ENCODE measurements around the gene C3orf85.
"Not testable (repeated sequence)": the region's sequence is repeated elsewhere in the genome, so short reads cannot be mapped to it uniquely, and the experiment has no call there.

The C3orf85 gene

DNA sequence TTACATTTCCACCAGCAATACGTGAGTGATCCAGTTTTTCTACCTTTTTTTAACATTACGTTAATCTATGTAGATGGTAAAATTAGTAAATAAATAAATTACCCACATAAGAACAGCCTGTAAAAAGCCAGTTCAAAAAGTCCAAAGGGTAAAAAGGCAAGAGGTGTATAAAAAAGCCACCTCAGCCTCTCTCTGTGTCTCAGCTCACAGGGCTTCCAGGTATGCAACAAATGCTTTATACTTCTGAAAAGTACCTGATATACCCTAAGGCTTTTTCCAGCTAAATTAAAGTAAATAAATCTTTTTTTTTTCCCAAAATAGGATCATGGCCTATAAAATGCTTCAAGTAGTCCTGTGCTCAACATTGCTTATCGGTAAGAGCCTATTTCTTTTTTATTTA lies at the start of gene C3orf85:
C3orf85 (plus strand) TSS at position 197 of the 400 bp plus-strand sequence; CDS start at position 326, 129 bp downstream.
- no peak for DNase-seq

- no peak for DNase-seq
Measured at GRCh38 chr3:109089265-109089664, 47.3 kb upstream of the C3orf85 start.

DNA sequence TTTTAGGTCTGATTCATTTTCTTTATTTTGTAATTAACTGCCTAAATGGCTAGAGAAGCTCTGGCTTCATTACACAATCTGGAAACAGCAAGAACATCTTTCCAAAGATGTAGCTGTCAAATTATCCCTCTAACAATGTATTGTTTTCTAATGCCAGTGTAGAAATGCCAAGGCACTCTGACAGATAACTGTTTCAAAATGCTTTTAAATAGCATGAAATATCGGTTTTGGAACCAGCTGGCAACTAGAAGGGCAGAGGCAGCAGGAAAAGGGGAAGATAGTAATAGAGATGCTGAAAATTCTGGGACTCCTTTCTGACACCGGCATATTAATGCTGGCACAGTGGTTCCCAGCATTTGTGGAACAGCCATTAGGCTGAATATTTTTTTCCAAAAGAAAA lies 44.7 kb upstream of the C3orf85 start:
- no peak for DNase-seq

GRCh38 chr3:109093561-109093960 lies 43.0 kb upstream of the C3orf85 start:
- no peak for DNase-seq

GRCh38 chr3:109095166-109095565 lies 41.4 kb upstream of the C3orf85 start:
- DNase-seq: no peak

DNA sequence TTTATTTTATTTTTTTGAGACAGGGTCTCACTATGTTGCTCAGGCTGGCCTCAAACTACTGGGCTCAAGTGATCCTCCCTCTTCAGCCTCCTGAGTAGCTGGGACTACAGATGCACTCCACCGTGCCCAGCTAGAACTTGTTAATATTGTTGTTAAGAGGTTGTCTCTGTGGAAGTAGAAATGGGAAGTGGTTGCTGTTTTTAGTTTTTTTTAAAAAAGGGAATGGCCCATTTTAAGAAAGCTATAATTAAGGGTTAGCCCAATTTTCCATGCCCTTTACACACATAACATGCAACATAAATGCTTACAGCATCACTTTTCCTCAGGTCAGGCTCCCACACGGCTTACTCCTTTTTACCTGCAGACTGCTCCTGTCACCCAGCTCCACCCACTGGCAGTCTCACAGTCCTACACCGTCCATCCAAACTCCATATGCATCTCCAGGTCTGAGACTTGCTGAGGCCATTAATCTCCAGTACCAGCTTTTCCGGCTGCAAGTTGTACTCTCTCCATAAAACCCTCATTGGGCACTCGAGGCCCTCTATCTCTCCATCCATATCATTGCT lies 38.4 kb upstream of the C3orf85 start:
- no peak for DNase-seq

DNA sequence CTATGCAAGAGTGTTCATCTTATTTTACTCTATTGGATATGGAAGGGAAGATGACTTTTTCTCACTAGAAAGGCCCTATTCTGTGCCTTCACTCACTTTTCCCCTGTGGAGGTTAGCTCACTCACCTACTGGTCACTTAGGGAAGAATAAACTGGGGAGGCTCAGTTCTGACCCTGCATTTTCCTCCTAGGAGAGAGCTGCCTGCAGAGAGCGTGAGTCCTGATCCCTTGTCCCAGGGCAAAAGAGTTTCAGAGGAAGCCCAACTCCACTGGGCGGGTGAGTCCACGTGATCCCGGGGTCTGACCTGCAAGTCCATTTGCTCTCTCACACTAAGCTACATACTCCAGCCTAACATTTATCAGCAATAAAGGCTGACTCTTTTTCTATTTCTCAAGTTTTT lies 26.9 kb upstream of the C3orf85 start:
- no peak for DNase-seq

DNA sequence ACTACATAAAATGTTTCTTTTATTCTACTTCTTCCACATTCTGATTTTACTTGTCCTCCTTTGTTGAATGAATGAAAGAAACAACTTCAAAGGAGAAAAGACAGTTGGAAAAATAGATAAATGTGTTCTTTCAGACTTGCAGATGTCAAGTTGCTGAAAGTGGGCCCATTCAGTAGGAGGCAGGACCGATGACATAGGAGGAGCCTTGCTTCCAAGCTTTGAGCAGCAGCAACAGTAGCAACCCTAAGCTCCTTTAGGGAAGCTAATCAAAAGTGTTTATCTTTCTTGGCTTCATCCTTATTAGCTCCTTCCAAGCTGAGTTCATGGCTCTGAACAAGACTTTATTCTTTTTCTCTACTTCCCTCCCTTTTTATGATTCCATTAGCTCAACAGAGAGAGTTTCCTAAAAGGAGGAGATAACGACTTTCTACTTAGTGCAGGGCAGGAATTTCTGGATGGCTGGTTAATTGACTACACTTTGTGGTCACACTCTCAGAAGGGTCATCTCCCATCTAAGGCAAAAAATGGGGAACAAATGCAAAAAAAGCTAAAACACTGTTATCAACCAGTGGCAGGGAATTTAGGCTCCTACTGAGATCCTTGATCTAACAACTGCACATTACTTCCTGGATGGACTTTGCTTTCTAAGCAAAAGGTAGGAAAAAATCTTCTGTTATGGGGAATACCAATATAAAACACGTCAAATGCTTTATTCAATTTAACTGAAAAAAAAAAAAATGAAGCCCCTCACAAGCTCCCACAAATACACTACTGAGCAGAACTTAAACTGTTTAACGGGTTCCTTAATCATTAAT lies 23.4 kb upstream of the C3orf85 start:
- no peak for DNase-seq

DNA sequence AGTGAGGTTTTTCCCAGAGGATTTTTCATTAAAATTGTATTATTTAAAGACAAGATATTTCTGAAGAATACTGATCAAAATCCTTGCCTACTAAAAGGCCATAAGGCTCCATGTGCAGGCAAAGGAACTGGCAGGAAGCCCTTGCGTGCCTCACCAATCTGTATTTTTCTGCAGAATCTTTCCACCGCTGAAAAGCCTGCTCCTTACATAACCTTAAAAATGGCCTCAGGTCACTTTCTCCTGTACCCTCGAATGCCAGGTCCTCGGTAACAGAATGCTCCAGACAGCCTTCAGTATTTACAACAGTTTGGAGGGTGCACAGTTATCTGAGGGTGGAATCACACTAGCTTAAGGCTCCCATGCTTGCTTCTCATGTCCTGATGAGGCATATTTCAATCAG lies 21.8 kb upstream of the C3orf85 start:
- no peak for DNase-seq

DNA sequence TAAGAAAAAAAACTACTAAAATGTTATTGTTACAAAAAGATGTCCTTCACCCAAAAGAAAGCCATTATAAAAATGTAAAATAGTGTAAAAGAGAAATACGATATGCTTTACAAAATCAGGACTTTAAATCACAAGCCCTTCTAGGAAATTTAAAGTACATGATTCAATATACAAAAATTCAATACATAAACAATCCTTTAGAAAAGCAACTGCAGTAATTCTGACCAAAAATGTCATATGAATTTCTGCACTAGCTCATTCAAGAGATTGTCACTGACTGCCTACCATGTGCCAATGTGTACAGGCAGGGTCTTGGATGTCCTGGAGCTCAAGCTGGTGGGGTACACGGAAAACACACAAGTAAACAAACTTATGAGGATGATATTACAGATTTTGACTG lies 21.1 kb upstream of the C3orf85 start:
- DNase-seq: no peak

- DNase-seq: no peak
Measured at GRCh38 chr3:109116031-109116430, 20.5 kb upstream of the C3orf85 start.

- no peak for DNase-seq
Measured at GRCh38 chr3:109117939-109118338, 18.6 kb upstream of the C3orf85 start, which contains the start of gene MORC1. TSS of gene MORC1 (minus strand) at chr3:109118134. CDS start at chr3:109118059, 75 bp downstream.

DNA sequence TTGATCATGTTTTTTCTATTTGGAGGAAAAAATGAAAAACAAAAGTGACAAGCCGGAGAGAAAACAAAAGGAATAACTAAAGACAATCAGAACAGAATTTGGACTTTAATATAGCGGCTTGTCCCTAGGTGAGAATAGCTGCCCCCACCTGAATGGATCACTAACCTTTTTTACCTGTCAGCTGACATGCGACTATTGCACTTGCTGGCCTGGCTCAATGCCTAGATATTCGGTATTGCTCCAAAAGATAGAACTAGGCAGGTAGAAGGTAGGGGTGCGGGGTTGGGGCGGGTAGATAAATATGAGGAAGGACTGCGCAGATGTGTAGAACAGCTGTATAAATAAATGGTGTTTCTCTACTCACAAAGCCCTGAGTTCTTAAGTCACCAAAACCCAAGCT lies 17.9 kb upstream of the C3orf85 start:
- no peak for DNase-seq

- DNase-seq: no peak
Measured at GRCh38 chr3:109122690-109123089, 13.8 kb upstream of the C3orf85 start.

DNA sequence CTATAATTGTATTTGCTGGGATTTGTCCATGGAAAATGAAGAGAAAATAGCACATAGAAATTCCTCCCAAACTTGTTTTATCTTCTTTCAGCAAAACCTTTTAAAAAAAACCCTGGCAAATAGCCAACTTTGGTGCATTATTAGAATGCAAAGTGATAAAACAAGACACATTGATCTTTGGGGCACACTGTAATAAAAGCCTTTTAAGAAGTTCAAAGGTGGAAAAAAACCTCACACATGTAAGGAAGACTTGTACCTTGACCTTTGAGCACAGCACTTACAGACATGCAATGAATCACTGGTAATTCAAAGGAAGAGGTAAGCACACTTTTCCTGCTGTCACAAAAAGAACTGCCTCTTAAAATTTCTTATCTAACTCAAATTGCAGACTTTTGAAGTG lies 10.6 kb upstream of the C3orf85 start:
- DNase-seq: no peak

GRCh38 chr3:109127553-109127952 lies 9.0 kb upstream of the C3orf85 start:
- no peak for DNase-seq

DNA sequence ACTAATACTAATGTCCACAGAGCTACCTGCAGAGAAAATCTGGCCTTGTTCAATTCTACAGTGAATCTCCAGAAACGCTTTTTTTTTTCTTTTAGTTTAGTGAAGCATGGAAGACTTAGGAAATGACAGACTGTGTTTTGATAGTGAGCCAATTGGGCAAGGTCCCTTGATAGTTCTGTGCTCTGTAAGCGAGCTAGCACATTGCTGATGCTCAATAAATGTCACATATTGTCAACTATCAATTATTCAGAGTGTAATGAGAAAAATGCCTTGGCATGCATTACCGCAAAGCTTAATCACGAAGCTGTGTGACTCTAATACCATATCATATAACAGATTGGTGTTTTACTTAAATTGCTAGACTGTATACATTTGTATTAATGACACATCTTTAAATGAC lies 5.2 kb upstream of the C3orf85 start:
- no peak for DNase-seq

DNA sequence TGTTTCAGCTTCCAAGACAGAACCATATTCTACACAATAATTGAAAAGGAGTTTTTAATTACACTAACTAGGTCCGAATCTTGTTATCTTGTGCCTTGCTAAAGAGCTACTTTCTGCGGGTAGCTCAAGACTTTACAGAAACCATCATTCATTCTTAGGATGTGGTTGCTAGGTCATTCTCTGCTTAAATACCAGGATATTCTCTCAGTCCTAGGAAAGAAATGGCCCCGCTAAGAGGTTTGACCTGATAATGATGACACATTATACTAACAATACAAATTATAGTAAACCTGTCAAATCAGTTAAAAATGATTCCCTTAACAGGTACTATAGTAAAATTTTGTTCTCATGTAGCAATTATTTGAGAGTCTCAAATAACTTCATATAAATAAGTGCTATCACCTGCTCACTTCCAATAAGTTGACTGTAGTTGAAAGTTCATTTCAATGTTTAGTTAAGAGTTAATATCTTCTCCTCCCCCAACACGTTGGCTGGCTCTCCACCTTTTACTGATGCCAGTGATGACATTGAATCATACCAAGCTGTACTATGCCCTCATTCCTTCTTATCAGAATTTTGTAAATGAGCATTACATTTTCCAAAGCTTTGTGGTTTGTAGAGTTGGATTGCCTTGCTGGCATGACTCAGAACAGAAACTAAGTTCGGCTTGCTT lies 3.6 kb upstream of the C3orf85 start:
- no peak for DNase-seq

DNA sequence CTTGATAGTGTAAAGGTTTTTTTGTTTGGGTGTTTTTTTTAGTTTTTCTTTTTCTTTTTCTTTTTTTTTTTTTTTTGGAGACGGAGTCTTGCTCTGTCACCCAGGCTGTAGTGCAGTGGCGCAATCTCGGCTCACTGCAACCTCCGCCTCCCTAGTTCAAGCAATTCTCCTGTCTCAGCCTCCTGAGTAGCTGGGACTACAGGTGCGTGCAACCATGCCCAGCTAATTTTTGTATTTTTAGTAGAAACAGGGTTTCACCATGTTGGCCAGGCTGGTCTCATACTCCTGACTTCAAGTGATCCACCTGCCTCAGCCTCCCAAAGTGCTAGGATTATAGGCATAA lies 3.1 kb upstream of the C3orf85 start:
- DNase-seq: not testable (repeated sequence)

DNA sequence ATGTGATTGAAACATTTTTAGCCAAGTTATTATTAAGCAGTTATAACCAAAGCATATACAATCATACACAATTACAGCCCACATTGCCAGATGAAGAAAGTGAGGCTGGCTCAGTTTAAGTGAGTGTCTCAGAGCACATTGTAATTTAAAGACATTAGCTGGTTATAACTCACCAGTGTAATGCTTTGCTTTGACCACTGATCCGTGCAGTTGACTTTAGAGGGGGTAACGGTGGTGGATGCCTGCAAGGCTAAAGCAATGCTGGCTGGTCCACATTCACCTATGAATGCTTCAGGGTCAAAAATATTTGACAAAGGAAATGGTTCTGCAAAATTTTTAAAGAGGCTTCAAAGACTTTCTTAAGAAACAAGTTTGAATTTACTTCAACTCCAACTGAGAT lies 1.2 kb downstream of the C3orf85 start:
- no peak for DNase-seq

DNA sequence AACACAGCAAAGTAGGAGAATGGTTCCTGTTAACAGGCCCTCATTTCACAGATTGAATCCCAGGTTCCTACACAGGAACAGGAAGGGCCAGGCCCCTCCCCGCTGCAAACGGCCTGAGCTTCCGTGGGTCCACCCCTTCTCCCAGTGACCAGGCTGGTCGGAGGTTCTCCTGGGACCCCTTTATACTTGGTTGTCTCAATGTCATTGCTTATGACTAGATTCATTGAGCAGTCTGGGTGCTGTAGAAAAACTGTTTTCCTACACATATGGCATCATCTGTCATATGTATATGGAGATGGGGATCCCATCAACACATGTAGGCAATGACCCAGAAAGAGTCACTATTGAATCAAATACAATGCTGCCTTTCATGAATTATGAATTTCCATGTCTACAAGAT lies 3.8 kb downstream of the C3orf85 start:
- DNase-seq: no peak

GRCh38 chr3:109143646-109144045 lies 7.1 kb downstream of the C3orf85 start:
- no peak for DNase-seq

DNA sequence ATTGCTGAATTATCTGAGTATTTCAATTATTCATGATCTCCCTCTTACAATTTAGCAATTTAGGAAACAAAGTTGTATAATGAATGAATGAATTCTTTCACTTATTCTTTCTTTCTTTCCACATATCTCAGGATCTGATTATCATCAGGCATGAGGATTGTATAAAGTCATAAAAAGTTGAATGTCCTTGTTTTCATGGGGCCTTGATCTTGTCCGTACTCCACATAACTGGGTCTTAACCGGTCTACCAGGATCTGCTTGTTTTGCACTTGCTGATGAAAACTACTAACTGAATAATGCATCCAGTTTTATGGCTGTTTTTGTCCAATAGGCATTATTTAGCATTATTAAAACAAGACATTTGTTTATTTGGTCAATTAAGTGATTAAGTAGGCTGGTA lies 12.6 kb downstream of the C3orf85 start:
- no peak for DNase-seq

GRCh38 chr3:109152320-109152719 lies 15.8 kb downstream of the C3orf85 start:
- no peak for DNase-seq

Data from activated CD8-positive, alpha-beta memory T cell treated with anti-CD3 and anti-CD28 coated beads, Interleukin-2, amount 50 U/mL, for 4 hours (primary cell).